Hematopoietic multipotent progenitor cell treated with erythropoietin and hydrocortisone succinate and interleukin-3 and kit ligand, for 8 days (in vitro differentiated cells): ENCODE measurements around the gene ANKS1A.

Source experiments
- DNase-seq: peaks from one replicate; pipeline ENCODE4 v3.0.0-alpha.2; 2015

ANKS1A gene

GRCh38 chr6:35026434-35027222 is 137.6 kb downstream of the ANKS1A start:
- no peak for DNase-seq

- DNase-seq = no peak
Observed at GRCh38 chr6:35027807-35028206, 138.8 kb downstream of the ANKS1A start.

- DNase-seq = no peak
Observed at GRCh38 chr6:35028781-35029769, 140.0 kb downstream of the ANKS1A start.

GRCh38 chr6:35030099-35030498 is 141.0 kb downstream of the ANKS1A start:
- DNase-seq = no peak

- no peak for DNase-seq
Observed at GRCh38 chr6:35031611-35032529, 142.8 kb downstream of the ANKS1A start.

- DNase-seq = no peak
Observed at GRCh38 chr6:35033683-35034082, 144.6 kb downstream of the ANKS1A start.

- DNase-seq = no peak
Observed at GRCh38 chr6:35034411-35035191, 145.5 kb downstream of the ANKS1A start.

GRCh38 chr6:35035481-35036030 is 146.5 kb downstream of the ANKS1A start:
- DNase-seq = no peak

GRCh38 chr6:35036059-35036827 is 147.2 kb downstream of the ANKS1A start:
- no peak for DNase-seq

GRCh38 chr6:35036828-35037663 is 148.0 kb downstream of the ANKS1A start:
- DNase-seq = no peak

GRCh38 chr6:35037664-35038038 is 148.6 kb downstream of the ANKS1A start:
- no peak for DNase-seq

GRCh38 chr6:35038076-35038475 is 149.0 kb downstream of the ANKS1A start:
- DNase-seq = no peak

- no peak for DNase-seq
Observed at GRCh38 chr6:35040398-35040797, 151.3 kb downstream of the ANKS1A start.

- DNase-seq = no peak
Observed at GRCh38 chr6:35041086-35041861, 152.2 kb downstream of the ANKS1A start.

GRCh38 chr6:35042031-35042815 is 153.2 kb downstream of the ANKS1A start:
- no peak for DNase-seq

GRCh38 chr6:35043381-35044130 is 154.5 kb downstream of the ANKS1A start:
- DNase-seq = no peak

- DNase-seq = no peak
Observed at GRCh38 chr6:35044145-35044745, 155.2 kb downstream of the ANKS1A start.
